NCI-H460 (cell line): ENCODE data around the gene MBD4. TPM values are rescaled to one million over a fixed set of nuclear protein-coding genes. Genes with fewer than 3 reads are reported as not detected.
"Not testable (repeated sequence)": the region's sequence is repeated elsewhere in the genome, so short reads cannot be mapped to it uniquely, and the experiment has no call there.

ENCODE experiments used
- DNase-seq: peaks from one replicate; pipeline ENCODE4 v3.0.0-alpha.2; 2016; ENCODE audit warnings: low read depth; ENCODE audit errors: extremely low read depth
- small RNA-seq, 2 experiments: library from RNA; depleted of rRNA; stranded (forward); fragments of <200 nt; gene quantifications; one replicate each; pipeline ENCODE3, GENCODE V24; 2014
- total RNA-seq: library from RNA; depleted of rRNA; stranded (reverse); fragments of >200 nt; shearing (Covaris generic); gene quantifications from 2 replicates; pipeline ENCODE4 v1.2.3, GENCODE V29; 2014; rRNA removed

The MBD4 gene
- total RNA-seq, 1 experiment from 2014 or later, result 26.9 TPM

DNA sequence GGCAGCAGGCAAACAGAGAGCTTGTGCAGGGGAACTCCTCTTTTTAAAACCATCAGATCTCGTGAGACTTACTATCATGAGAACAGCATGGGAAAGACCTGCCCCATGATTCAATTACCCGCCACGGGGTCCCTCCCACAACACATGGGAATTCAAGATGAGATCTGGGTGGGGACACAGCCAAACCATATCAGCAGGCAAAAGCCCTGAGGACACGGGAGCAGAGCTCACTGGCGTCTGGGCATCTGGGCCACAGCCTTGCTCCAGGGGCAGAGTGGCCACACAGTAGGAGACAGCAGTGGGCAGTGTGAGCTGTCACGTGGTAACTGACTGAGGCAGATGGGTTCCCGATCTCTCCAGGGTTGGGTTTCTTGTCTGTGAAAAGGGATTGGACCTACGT, 54.2 kb downstream of the MBD4 start:
- not testable (repeated sequence) for DNase-seq

DNA sequence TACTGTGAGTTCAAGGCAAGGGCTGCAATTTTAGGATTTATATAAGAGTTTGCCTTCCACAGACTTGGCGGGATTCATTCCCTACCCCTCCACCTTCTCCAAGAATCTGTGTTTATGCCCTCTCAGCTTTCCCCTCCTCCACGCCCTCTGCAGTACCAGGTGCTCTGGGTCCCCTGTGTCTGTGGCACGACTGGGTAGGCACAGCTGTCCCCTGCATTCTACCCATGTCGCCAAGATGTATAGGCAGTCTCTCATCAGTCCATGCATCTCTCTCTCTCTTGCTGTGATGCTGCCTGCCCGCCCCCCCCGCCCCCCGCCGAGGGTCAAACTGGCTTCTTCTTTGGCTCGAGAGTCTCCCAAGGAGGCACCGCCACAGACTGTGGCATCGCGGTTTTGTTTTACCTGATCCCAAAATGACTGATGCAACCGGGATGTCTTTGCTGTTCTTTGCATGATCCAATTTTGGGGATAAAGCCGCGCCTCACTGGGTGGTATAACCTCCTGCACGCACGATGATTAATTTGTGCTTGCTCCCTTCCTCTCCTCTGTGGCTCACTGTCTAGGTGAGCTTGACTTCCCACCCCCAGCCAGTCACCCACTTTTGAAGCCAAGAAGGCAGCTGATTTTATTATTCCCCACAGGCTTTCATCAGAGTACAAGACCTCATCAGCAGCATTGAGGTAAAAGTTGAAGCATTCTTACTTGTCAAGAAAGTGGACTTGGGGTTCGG, 55.0 kb downstream of the MBD4 start:
- DNase-seq, result no peak

DNA sequence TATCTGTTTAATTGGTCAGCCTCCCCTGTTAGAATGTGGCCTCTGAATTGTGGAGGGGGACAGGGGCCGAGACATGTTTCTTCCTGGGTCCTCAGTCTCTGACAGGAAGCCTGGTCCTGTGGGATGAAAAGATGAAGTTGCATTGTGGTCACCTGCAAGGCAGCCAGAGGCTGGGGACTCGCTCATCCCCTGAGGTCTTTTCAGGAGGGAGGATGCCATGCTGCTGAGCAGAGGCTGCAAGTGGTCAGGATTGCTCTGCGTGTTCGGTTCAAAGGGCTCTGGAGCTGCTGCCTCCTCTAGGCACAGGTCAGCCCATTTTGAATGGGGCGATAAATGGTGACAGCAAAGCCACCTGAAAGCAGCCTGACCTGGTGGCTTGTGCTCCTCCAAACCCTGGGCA, 55.6 kb downstream of the MBD4 start:
- DNase-seq, result not testable (repeated sequence)

GRCh38 chr3:129383292-129383860, 56.4 kb downstream of the MBD4 start:
- peak; percentile 55 for DNase-seq

GRCh38 chr3:129382366-129382765, 57.4 kb downstream of the MBD4 start:
- DNase-seq, result no peak

Small RNA genes lying within 50 kb of the gene (small RNA-seq; reads per million reads assigned to genes)
- gene SNORA7B, result 2.1 to 33.1 reads per million in 2 experiments

Other genes starting within 250 kb of the MBD4 start
- gene COPG1, start 190.3 kb downstream of the MBD4 start, total RNA-seq, result 127 and 134 TPM in 2 replicates
- gene HMCES, start 161.1 kb downstream of the MBD4 start, total RNA-seq, result 18.3 and 21.0 TPM in 2 replicates
- gene EFCAB12, start 11.3 kb downstream of the MBD4 start, total RNA-seq, result not detected in 2 replicates
- 4.0 and 7.0 TPM in 2 replicates for gene IFT122, start 276 bp upstream of the MBD4 start, total RNA-seq
- not detected in 2 replicates for gene RHO, start 88.7 kb upstream of the MBD4 start, total RNA-seq
- not detected in 2 replicates for gene H1-8, start 103.2 kb upstream of the MBD4 start, total RNA-seq
- gene PLXND1, start 166.7 kb upstream of the MBD4 start, total RNA-seq, result 10.4 and 13.7 TPM in 2 replicates